GM12873 (cell line): ENCODE data around the gene PTPRN2.

Experiments used
- CTCF ChIP-seq: IDR thresholded peaks from 2 replicates; pipeline ENCODE4 v1.5.1; 2012; ENCODE audit warnings: low read depth, mild to moderate bottlenecking, moderate library complexity, low read length, control low read depth; ENCODE audit not compliant: insufficient read depth; ENCODE audit errors: missing control alignments

Gene PTPRN2

DNA sequence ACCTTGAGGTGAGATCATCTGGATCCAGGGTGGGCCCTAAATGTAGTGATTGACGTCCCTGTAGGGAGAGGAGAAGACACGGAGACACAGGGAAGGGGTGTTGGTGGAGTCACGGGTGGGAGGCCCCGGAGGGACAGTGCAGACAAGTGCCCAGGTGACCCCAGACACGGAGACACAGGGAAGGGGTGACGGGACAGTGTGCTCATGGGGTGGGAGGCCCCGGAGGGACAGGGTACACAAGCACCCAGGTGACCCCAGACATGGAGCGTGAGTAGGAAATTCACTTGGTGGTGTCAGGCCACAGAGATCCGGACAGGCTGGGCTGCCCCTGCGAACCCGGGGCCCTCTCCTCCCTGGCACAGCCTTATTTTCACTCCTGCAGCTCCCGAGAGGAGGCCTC, 176.9 kb downstream of the PTPRN2 start:
- no peak for TF ChIP-seq CTCF

DNA sequence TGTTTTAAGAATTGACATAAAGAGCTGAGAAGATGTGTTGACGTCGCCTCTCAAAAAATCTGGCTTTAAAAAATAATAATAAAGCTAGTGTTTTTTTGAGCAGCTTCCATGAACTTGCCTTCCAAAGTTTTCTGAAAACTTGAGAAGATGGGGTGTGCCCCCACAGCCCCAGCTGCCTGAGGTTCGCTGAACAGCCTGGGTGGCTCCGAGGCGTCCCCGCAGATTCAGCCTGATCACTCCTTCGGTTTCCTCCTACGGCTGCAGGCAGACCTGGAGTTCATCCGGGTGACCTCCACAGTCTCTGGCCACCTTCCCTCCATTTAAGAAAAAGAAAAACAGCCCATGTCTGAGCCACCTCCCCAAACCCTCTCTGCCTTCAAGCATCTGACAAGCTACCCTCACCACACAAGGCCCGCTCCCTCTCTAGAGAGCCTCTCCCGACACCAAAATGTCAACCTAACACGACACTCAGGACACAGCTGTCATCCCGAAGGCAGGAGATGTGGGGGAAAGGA, 177.8 kb downstream of the PTPRN2 start:
- no peak for TF ChIP-seq CTCF

GRCh38 chr7:158409120-158409519, 178.5 kb downstream of the PTPRN2 start:
- TF ChIP-seq CTCF: no peak

GRCh38 chr7:158408318-158408920, 179.2 kb downstream of the PTPRN2 start:
- TF ChIP-seq CTCF: no peak

DNA sequence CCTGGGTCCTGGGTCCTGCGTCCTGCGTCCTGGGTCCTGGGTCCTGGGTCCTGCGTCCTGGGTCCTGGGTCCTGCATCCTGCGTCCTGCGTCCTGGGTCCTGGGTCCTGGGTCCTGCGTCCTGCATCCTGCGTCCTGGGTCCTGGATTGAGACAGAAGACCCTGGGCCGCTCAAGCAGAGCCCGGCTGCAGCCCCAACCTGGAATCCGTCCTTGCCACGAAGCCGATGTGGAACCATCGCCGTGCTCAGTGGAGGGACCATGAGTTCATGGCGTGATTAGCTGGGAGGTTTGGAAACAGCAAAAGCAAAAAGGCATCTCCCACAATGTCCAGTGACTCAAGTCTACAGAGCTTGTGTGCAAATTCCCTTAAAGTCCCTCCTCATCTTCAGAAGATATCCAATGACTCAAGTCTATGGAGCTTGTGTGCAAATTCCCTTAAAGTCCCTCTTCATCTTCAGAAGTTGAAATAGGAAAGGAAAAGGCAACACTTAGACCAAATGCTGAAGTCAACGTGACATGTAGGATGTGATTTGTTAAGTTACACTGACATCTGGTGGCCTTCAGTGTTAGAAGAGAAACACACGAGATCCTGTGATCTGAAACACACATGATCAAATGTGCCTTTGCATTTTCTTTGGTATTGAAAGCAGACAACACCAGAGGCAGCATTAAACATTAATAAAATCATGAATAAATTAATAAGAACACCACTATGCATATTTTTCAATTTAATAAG, 179.9 kb downstream of the PTPRN2 start:
- peak; percentile 25 for TF ChIP-seq CTCF

GRCh38 chr7:158406801-158407200, 180.8 kb downstream of the PTPRN2 start:
- TF ChIP-seq CTCF: no peak

DNA sequence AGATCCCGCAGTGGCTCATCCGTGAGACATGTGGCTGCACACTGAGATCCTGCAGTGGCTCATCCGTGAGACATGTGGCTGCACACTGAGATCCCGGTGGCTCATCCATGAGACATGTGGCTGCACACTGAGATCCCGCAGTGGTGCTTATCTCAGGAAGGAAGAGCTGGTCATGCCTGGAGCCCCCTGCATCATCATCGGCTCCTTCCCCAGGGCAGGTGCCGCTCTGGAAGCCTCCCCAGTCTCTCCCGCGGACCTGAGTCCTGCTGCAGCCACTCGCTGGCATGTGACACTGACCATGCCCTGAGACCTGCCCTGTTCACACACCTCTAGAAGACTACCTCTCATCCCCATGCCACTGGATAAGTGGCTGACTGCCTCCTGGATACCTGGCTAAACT, 181.3 kb downstream of the PTPRN2 start:
- TF ChIP-seq CTCF: no peak
